Liver (tissue), 9 donors: ENCODE results near the gene FGFR3. TPM values are rescaled to one million over a fixed set of nuclear protein-coding genes. Genes with fewer than 3 reads are reported as not detected.

Source experiments
- DNase-seq: peaks from one replicate; pipeline ENCODE4 v3.0.0-alpha.2; 2017; ENCODE audit warnings: low spot score
- H3K27ac ChIP-seq, 2 donors: one replicate each; pipeline ENCODE4 v1.7.0; 2013; ENCODE audit warnings: inconsistent platforms in 2 of 2, low read length in 2 of 2, control low read depth in 1 of 2, low read depth in 1 of 2, mild to moderate bottlenecking in 1 of 2
- H3K27me3 ChIP-seq, 4 donors: one replicate each; pipeline versions ENCODE4 v1.6.1 to v1.7.0; 2013; ENCODE audit warnings: low read length in 3 of 4, inconsistent platforms in 1 of 4, mild to moderate bottlenecking in 1 of 4, moderate library complexity in 1 of 4; ENCODE audit not compliant: control insufficient read depth in 4 of 4, insufficient read depth in 4 of 4
- H3K36me3 ChIP-seq, 4 donors: one replicate each; pipeline versions ENCODE4 v1.6.1 to v1.7.0; 2013; ENCODE audit warnings: low read length in 3 of 4, mild to moderate bottlenecking in 3 of 4, low read depth in 1 of 4, moderate library complexity in 1 of 4; ENCODE audit not compliant: control insufficient read depth in 4 of 4, insufficient read depth in 3 of 4
- H3K4me1 ChIP-seq, 4 donors: one replicate each; pipeline versions ENCODE4 v1.6.1 to v1.7.0; 2013; ENCODE audit warnings: low read length in 3 of 4, mild to moderate bottlenecking in 3 of 4, moderate library complexity in 1 of 4; ENCODE audit not compliant: control insufficient read depth in 4 of 4, insufficient read depth in 4 of 4
- H3K4me3 ChIP-seq, 3 donors: one replicate each; pipeline versions ENCODE4 v1.6.1 to v1.7.0; 2013; ENCODE audit warnings: low read length in 3 of 3, control low read depth in 1 of 3, low read depth in 1 of 3, mild to moderate bottlenecking in 1 of 3
- H3K9ac ChIP-seq, 2 donors: one replicate each; pipeline ENCODE4 v1.7.0; 2013; ENCODE audit warnings: low read length in 2 of 2, mild to moderate bottlenecking in 2 of 2, moderate library complexity in 2 of 2, control low read depth in 1 of 2, low read depth in 1 of 2
- H3K9me3 ChIP-seq, 4 donors: one replicate each; pipeline versions ENCODE4 v1.6.1 to v1.7.0; 2013; ENCODE audit warnings: low read length in 3 of 4; ENCODE audit not compliant: control insufficient read depth in 4 of 4
- CTCF ChIP-seq: fragments of 150-350 bp; IDR thresholded peaks from 2 replicates; pipeline ENCODE4 v1.5.1; 2017; ENCODE audit warnings: improper control_type of control experiment, low read depth, low read length; ENCODE audit not compliant: missing input control
- EGR1 ChIP-seq, 2 donors: IDR thresholded peaks; 2 replicates each; pipeline ENCODE4 v1.6.1; 2016 to 2018; ENCODE audit warnings: antibody characterized with exemption in 2 of 2, low read depth in 2 of 2
- FOXA1 ChIP-seq: IDR thresholded peaks from 2 replicates; pipeline ENCODE4 v1.6.1; 2016; ENCODE audit warnings: antibody characterized with exemption
- FOXA2 ChIP-seq: IDR thresholded peaks from 2 replicates; pipeline ENCODE4 v1.6.1; 2016; ENCODE audit warnings: antibody characterized with exemption
- GABPA ChIP-seq, 2 donors: IDR thresholded peaks in 1 of 2; conservative IDR thresholded peaks in 1 of 2; 2 replicates each; pipeline ENCODE4 v1.6.1; 2016; ENCODE audit warnings: antibody characterized with exemption in 2 of 2, mild to moderate bottlenecking in 1 of 2, moderate library complexity in 1 of 2
- HNF4A ChIP-seq, 2 donors: conservative IDR thresholded peaks; 2 replicates each; pipeline ENCODE4 v1.6.1; 2016; ENCODE audit warnings: antibody characterized with exemption in 2 of 2, mild to moderate bottlenecking in 2 of 2
- HNF4G ChIP-seq: IDR thresholded peaks from 2 replicates; pipeline ENCODE4 v1.6.1; 2016; ENCODE audit warnings: antibody characterized with exemption
- JUND ChIP-seq, 2 donors: IDR thresholded peaks; 2 replicates each; pipeline ENCODE4 v1.6.1; 2016; ENCODE audit warnings: antibody characterized with exemption in 2 of 2
- MAX ChIP-seq: IDR thresholded peaks from 2 replicates; pipeline ENCODE4 v1.6.1; 2016; ENCODE audit warnings: antibody characterized with exemption
- NR2F2 ChIP-seq: IDR thresholded peaks from 2 replicates; pipeline ENCODE4 v1.6.1; 2016; ENCODE audit warnings: antibody characterized with exemption
- RAD21 ChIP-seq, 2 donors: IDR thresholded peaks; 2 replicates each; pipeline ENCODE4 v1.6.1; 2016; ENCODE audit warnings: antibody characterized with exemption in 2 of 2, mild to moderate bottlenecking in 2 of 2
- RXRA ChIP-seq, 2 donors: IDR thresholded peaks; 2 replicates each; pipeline ENCODE4 v1.6.1; 2017 to 2018; ENCODE audit warnings: antibody characterized with exemption in 2 of 2, mild to moderate bottlenecking in 1 of 2
- SP1 ChIP-seq: IDR thresholded peaks from 2 replicates; pipeline ENCODE4 v1.6.1; 2018; ENCODE audit warnings: antibody characterized with exemption, mild to moderate bottlenecking
- TAF1 ChIP-seq: conservative IDR thresholded peaks from 2 replicates; pipeline ENCODE4 v1.6.1; 2016; ENCODE audit warnings: antibody characterized with exemption, mild to moderate bottlenecking
- YY1 ChIP-seq: IDR thresholded peaks from 2 replicates; pipeline ENCODE4 v1.6.1; 2016; ENCODE audit warnings: antibody characterized with exemption, mild to moderate bottlenecking
- ZBTB33 ChIP-seq: IDR thresholded peaks from 2 replicates; pipeline ENCODE4 v1.6.1; 2016; ENCODE audit warnings: antibody characterized with exemption
- WGBS: extraction: QIAGEN DNeasy Blood & Tissue Kit; methylation state at CpG from one replicate; pipeline ENCODE4 v1.1.7; 2013; 5-methylcytosine and 5-hydroxymethylcytosine counted together
- polyA plus RNA-seq, 2 donors: library from polyadenylated mRNA; stranded (reverse) in 1 of 2; unstranded in 1 of 2; fragments of 200-250 nt in 1 of 2; fragments of >200 nt in 1 of 2; fragmentation: Nextera tagmentation in 1 of 2; extraction: Ambion mirVana in 1 of 2; gene quantifications; one replicate each; pipeline versions ENCODE4 v1.2.1 to v1.2.3, GENCODE V29; 2013 to 2015
- total RNA-seq, 2 donors: library from RNA; depleted of rRNA; stranded (reverse); fragments of >200 nt; gene quantifications; one replicate each; pipeline ENCODE4 v1.2.3, GENCODE V29; 2014
- TF ChIP-seq, protein P1 (sequence below): IDR thresholded peaks from 2 replicates; pipeline ENCODE4 v1.6.1; 2016; ENCODE audit warnings: antibody characterized with exemption, mild to moderate bottlenecking
- TF ChIP-seq, protein P2 (sequence below): IDR thresholded peaks from 2 replicates; pipeline ENCODE4 v1.6.1; 2016; ENCODE audit warnings: antibody characterized with exemption
- donor health status: healthy.
- donor health status: healthy.
- donor health status: healthy.
- donor health status: healthy.
- donor health status: healthy.

FGFR3 gene
- total and polyA plus RNA-seq, 4 donors = 5.6 to 40.0 (median 29.1) TPM

- H3K4me1 ChIP-seq = peaks cover 0 to 8% (median 5%) of the 10 kb centered on the region in 4 donors
- 72% methylated on average over 11 of the region's 11 CpGs for WGBS
- H3K36me3 ChIP-seq = no peaks in the 10 kb centered on the region
These were observed 22.3 kb upstream of the FGFR3 start for GRCh38 chr4:1770791-1771231.

DNA sequence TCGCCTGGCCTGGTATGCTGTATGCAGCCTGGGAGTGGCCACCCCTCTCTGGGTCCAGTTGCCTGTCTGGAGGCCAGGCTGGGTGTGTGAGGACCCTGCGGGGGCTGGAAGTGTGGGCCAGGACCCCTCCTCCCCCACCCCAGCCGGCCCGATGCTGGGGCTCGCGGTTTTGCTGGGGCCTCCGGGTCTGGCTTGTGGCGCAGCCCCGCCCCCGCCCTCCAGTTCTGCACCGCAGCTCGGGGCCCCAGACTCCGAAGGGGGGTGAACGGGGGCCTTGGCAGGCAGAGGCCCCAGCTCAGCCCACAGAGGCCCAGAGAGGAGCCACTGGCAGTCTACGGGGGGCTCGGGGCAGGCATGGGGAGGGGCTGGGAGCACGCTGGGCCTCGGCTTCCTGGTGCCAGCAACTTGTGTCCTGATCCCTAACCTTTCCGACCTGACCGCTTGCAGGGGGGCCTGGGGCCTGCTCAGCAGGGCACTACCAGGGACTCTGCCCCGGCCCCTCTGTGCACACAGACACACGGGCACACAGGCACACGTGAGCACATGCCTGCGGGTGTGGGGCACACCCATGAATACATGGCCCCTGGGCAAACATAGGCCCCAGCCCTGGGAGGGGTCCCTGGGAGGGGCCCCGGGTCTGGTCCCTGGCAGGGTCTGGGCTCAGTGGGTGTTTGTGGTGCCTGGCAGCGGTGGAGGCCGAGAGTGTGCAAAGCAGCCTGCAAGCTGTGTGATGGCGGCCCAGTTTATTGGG, 21.4 kb upstream of the FGFR3 start:
- peaks cover 0 to 9% (median 4%) of the 10 kb centered on the region in 4 donors for H3K4me1 ChIP-seq
- DNase-seq = no peak
- no peak overlapping the region for H3K9ac ChIP-seq

More at GRCh38 chr4:1770791-1771231, 22.3 kb upstream of the FGFR3 start:
- no peak for DNase-seq
- Histone ChIP-seq H3K4me3 (no peak overlapping the region), H3K27me3 (no peaks in the 10 kb centered on the region), H3K9me3 (no peaks in the 10 kb centered on the region), H3K9ac (no peak overlapping the region), H3K27ac (no peak overlapping the region)
- TF ChIP-seq FOXA2 (no peak), HNF4A (conservative IDR thresholded peaks at IDR 0.05) (peak in 1 of 2 donors; percentile 26)

More for the DNA sequence above, 21.4 kb upstream of the FGFR3 start:
- H3K27me3 ChIP-seq = no peaks in the 10 kb centered on the region
- WGBS = 66% methylated on average over 27 of the region's 28 CpGs
- H3K4me3 ChIP-seq = no peak overlapping the region
- H3K27ac ChIP-seq = no peak overlapping the region
- no peaks in the 10 kb centered on the region for H3K9me3 ChIP-seq
- no peaks in the 10 kb centered on the region for H3K36me3 ChIP-seq
- TF ChIP-seq FOXA2 (no peak), TAF1 (no peak), EGR1 (IDR thresholded peaks at IDR 0.05; ENCODE audit: low read depth in 2 of 2) (no peak), MAX (no peak), YY1 (no peak), RAD21 (IDR thresholded peaks at IDR 0.05) (no peak), HNF4A (conservative IDR thresholded peaks at IDR 0.05) (no peak), RXRA (IDR thresholded peaks at IDR 0.05) (no peak), GABPA (IDR thresholded peaks at IDR 0.05 in 1 of 2, conservative IDR thresholded peaks at IDR 0.05 in 1 of 2) (no peak), JUND (IDR thresholded peaks at IDR 0.05) (no peak), FOXA1 (no peak), HNF4G (no peak), ZBTB33 (no peak), CTCF (no peak), SP1 (no peak), NR2F2 (no peak)
- TF ChIP-seq, protein P1, sequence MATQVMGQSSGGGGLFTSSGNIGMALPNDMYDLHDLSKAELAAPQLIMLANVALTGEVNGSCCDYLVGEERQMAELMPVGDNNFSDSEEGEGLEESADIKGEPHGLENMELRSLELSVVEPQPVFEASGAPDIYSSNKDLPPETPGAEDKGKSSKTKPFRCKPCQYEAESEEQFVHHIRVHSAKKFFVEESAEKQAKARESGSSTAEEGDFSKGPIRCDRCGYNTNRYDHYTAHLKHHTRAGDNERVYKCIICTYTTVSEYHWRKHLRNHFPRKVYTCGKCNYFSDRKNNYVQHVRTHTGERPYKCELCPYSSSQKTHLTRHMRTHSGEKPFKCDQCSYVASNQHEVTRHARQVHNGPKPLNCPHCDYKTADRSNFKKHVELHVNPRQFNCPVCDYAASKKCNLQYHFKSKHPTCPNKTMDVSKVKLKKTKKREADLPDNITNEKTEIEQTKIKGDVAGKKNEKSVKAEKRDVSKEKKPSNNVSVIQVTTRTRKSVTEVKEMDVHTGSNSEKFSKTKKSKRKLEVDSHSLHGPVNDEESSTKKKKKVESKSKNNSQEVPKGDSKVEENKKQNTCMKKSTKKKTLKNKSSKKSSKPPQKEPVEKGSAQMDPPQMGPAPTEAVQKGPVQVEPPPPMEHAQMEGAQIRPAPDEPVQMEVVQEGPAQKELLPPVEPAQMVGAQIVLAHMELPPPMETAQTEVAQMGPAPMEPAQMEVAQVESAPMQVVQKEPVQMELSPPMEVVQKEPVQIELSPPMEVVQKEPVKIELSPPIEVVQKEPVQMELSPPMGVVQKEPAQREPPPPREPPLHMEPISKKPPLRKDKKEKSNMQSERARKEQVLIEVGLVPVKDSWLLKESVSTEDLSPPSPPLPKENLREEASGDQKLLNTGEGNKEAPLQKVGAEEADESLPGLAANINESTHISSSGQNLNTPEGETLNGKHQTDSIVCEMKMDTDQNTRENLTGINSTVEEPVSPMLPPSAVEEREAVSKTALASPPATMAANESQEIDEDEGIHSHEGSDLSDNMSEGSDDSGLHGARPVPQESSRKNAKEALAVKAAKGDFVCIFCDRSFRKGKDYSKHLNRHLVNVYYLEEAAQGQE = no peak
- TF ChIP-seq, protein P2, sequence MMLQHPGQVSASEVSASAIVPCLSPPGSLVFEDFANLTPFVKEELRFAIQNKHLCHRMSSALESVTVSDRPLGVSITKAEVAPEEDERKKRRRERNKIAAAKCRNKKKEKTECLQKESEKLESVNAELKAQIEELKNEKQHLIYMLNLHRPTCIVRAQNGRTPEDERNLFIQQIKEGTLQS = no peak
